SK-N-SH (cell line): ENCODE data around the gene PRKCH. TPM values are rescaled to one million over a fixed set of nuclear protein-coding genes. Genes with fewer than 3 reads are reported as not detected.
A peak's percentile ranks its signal among the peaks of the same experiment; 100 is the strongest.

Experiments
- CTCF ChIA-PET: fragments of 300-600, 350-600 bp; formaldehyde crosslinking; extraction: SDS; loops from one replicate; lab custom pipeline; 2021; lab: Yijun Ruan, JAX
- POLR2A ChIA-PET: fragments of 350-600 bp; sonication (Branson Sonifier 250); formaldehyde crosslinking; extraction: SDS; loops from one replicate; lab custom pipeline; 2020; ENCODE audit warnings: antibody characterized with exemption, inconsistent platforms; lab: Yijun Ruan, JAX
- DNase-seq: peaks from one replicate; pipeline ENCODE4 v3.0.0; 2012
- H2AFZ ChIP-seq: fragments of 200-600 bp; sonication (generic); 2 replicates; pipeline ENCODE4 v1.8.1; 2016; ENCODE audit warnings: antibody characterized with exemption, mild to moderate bottlenecking, low read depth
- H3F3A ChIP-seq: fragments of 200-600 bp; sonication (generic); replicated peaks from 2 replicates; pipeline ENCODE3; 2016; ENCODE audit warnings: antibody characterized with exemption, mild to moderate bottlenecking; ENCODE audit not compliant: insufficient read depth
- H3K27ac ChIP-seq, 2 experiments: fragments of 200-500 bp in 1 of 2; fragments of 200-600 bp in 1 of 2; sonication (Bioruptor generic) in 1 of 2; sonication (generic), shearing (Covaris generic) in 1 of 2; 2 replicates each; pipeline versions ENCODE4 v1.5.1 to v1.6.1; 2014 to 2016; ENCODE audit warnings: low read depth in 2 of 2, inconsistent platforms in 1 of 2, low read length in 1 of 2, mild to moderate bottlenecking in 1 of 2, mixed read lengths in 1 of 2
- H3K27me3 ChIP-seq: fragments of 200-600 bp; sonication (generic), shearing (Covaris generic); 2 replicates; pipeline ENCODE4 v1.6.1; 2016; ENCODE audit warnings: mixed run types; ENCODE audit not compliant: insufficient read depth
- H3K36me3 ChIP-seq, 2 experiments: fragments of 200-500 bp in 1 of 2; fragments of 200-600 bp in 1 of 2; sonication (Bioruptor generic) in 1 of 2; sonication (generic) in 1 of 2; replicated peaks in 1 of 2; 2 replicates each; pipeline versions ENCODE3 to v1.5.1; 2014 to 2016; ENCODE audit warnings: low read length in 1 of 2, mild to moderate bottlenecking in 1 of 2; ENCODE audit not compliant: insufficient read depth in 2 of 2, control insufficient read depth in 1 of 2
- H3K4me1 ChIP-seq, 2 experiments: fragments of 200-500 bp in 1 of 2; fragments of 200-600 bp in 1 of 2; sonication (Bioruptor generic) in 1 of 2; sonication (generic), shearing (Covaris generic) in 1 of 2; 2 replicates each; pipeline versions ENCODE4 v1.5.1 to v1.6.1; 2014 to 2016; ENCODE audit warnings: low read depth in 1 of 2, low read length in 1 of 2, mixed run types in 1 of 2; ENCODE audit not compliant: insufficient read depth in 2 of 2, control insufficient read depth in 1 of 2
- H3K4me2 ChIP-seq: fragments of 200-600 bp; sonication (generic), shearing (Covaris generic); 2 replicates; pipeline ENCODE4 v1.6.1; 2017; ENCODE audit warnings: mixed run types
- H3K4me3 ChIP-seq, 2 experiments: fragments of 200-500 bp in 1 of 2; fragments of 200-600 bp in 1 of 2; sonication (Bioruptor generic) in 1 of 2; sonication (generic), shearing (Covaris generic) in 1 of 2; 2 replicates each; pipeline versions ENCODE4 v1.5.1 to v1.8.1; 2014 to 2016; ENCODE audit warnings: low read depth in 2 of 2, inconsistent platforms in 1 of 2, low read length in 1 of 2, mild to moderate bottlenecking in 1 of 2, mixed read lengths in 1 of 2, moderate library complexity in 1 of 2
- H3K79me2 ChIP-seq: fragments of 200-600 bp; sonication (generic); 2 replicates; pipeline ENCODE4 v1.8.1; 2017; ENCODE audit warnings: mild to moderate bottlenecking; ENCODE audit not compliant: insufficient read depth
- H3K9ac ChIP-seq: fragments of 200-600 bp; sonication (generic); 2 replicates; pipeline ENCODE4 v1.6.1; 2017; ENCODE audit warnings: mixed run types
- H3K9me2 ChIP-seq: fragments of 200-600 bp; sonication (generic); 2 replicates; pipeline ENCODE4 v1.6.1; 2017; ENCODE audit warnings: mixed run types
- H3K9me3 ChIP-seq: fragments of 200-600 bp; sonication (generic); 2 replicates; pipeline ENCODE4 v1.6.1; 2017; ENCODE audit warnings: mixed run types, mild to moderate bottlenecking, moderate library complexity
- H4K20me1 ChIP-seq: fragments of 200-600 bp; sonication (generic); 2 replicates; pipeline ENCODE4 v1.6.1; 2017; ENCODE audit warnings: mild to moderate bottlenecking, mixed run types; ENCODE audit not compliant: insufficient read depth
- CHD2 ChIP-seq: fragments of 150-350 bp; IDR thresholded peaks from 2 replicates; pipeline ENCODE4 v1.6.1; 2018; ENCODE audit warnings: low read length; ENCODE audit not compliant: partially characterized antibody
- CTCF ChIP-seq: fragments of 200-600 bp; sonication (generic); IDR thresholded peaks from 2 replicates; pipeline ENCODE4 v1.6.1; 2017; ENCODE audit warnings: antibody characterized with exemption, mild to moderate bottlenecking, moderate library complexity
- EZH2phosphoT487 ChIP-seq: fragments of 200-600 bp; sonication (generic); IDR thresholded peaks from 2 replicates; pipeline ENCODE4 v1.6.1; 2017; ENCODE audit warnings: low read depth, mixed run types, mild to moderate bottlenecking, antibody characterized with exemption, moderate library complexity, borderline replicate concordance
- FOSL2 ChIP-seq: IDR thresholded peaks from 2 replicates; pipeline ENCODE4 v1.4.0; 2012; ENCODE audit warnings: low read depth, mild to moderate bottlenecking, moderate library complexity, borderline replicate concordance
- FOXJ3 ChIP-seq: sonication (generic); formaldehyde crosslinking; IDR thresholded peaks from 2 replicates; pipeline ENCODE4 v1.5.1; 2020; ENCODE audit warnings: mild to moderate bottlenecking, missing genetic modification reagents
- IRF3 ChIP-seq: fragments of 150-350 bp; IDR thresholded peaks from 2 replicates; pipeline ENCODE4 v1.6.1; 2016; ENCODE audit warnings: mild to moderate bottlenecking, low read depth, low read length
- JUND ChIP-seq: IDR thresholded peaks from 2 replicates; pipeline ENCODE4 v1.4.0; 2012
- MAX ChIP-seq: IDR thresholded peaks from 2 replicates; pipeline ENCODE4 v1.4.0; 2012; ENCODE audit warnings: low read depth
- MXI1 ChIP-seq: IDR thresholded peaks from 2 replicates; pipeline ENCODE4 v1.6.1; 2012; ENCODE audit warnings: mild to moderate bottlenecking, low read depth, low read length, improper control_type of control experiment
- POLR2AphosphoS5 ChIP-seq: IDR thresholded peaks from 2 replicates; pipeline ENCODE4 v1.6.1; 2012; ENCODE audit warnings: low read depth, low read length
- RAD21 ChIP-seq: IDR thresholded peaks from 2 replicates; pipeline ENCODE4 v1.6.1; 2012; ENCODE audit warnings: mild to moderate bottlenecking, low read length
- RCOR1 ChIP-seq: fragments of 150-350 bp; IDR thresholded peaks from 2 replicates; pipeline ENCODE4 v1.6.1; 2017; ENCODE audit warnings: antibody characterized with exemption, low read length
- REST ChIP-seq: IDR thresholded peaks from 2 replicates; pipeline ENCODE4 v1.6.1; 2012; ENCODE audit warnings: mild to moderate bottlenecking, low read depth, low read length, moderate library complexity
- RXRA ChIP-seq: IDR thresholded peaks from 2 replicates; pipeline ENCODE4 v1.4.0; 2012; ENCODE audit warnings: low read depth, mild to moderate bottlenecking, borderline replicate concordance
- TCF12 ChIP-seq: IDR thresholded peaks from 2 replicates; pipeline ENCODE4 v1.4.0; 2012
- USF2 ChIP-seq: fragments of 150-350 bp; IDR thresholded peaks from 2 replicates; pipeline ENCODE4 v1.6.1; 2017; ENCODE audit warnings: antibody characterized with exemption, low read length, low read depth, borderline replicate concordance
- WGBS: methylation state at CpG from one replicate; pipeline ENCODE4 v1.1.6; 2017; ENCODE audit warnings: low lambda C conversion rate; 5-methylcytosine and 5-hydroxymethylcytosine counted together
- polyA plus RNA-seq, 3 experiments: library from polyadenylated mRNA; depleted of rRNA; stranded (reverse); fragments of >200 nt; gene quantifications; 2 replicates each; pipeline ENCODE4 v1.2.3, GENCODE V29; 2012

Gene PRKCH
- polyA plus RNA-seq, 1 of the 3 experiments (the other 2 are of a cell fraction) = 4.2 TPM

GRCh38 chr14:61568572-61569011 lies 247.2 kb downstream of the PRKCH start:
- no peak for DNase-seq
- no peaks in the 10 kb centered on the region for H3K36me3 ChIP-seq
- no peaks in the 10 kb centered on the region for H3K9me2 ChIP-seq
- WGBS = 98% methylated on average over 22 of the region's 34 CpGs
- H3K27ac ChIP-seq = no peak overlapping the region
- H4K20me1 ChIP-seq = no peaks in the 10 kb centered on the region
- H3K9ac ChIP-seq = no peak overlapping the region
- peaks cover 29 to 47% of the 10 kb centered on the region in 2 experiments for H3K4me1 ChIP-seq
- H3F3A ChIP-seq = peaks cover 42% of the 10 kb centered on the region
- no peak overlapping the region for H2AFZ ChIP-seq
- ChIA-PET CTCF (interaction anchor here (1.0 kb wide), 1 partner anchor 106 kb away, joined by 3 read pairs; no protein-coding TSS in a partner anchor), POLR2A (no interaction called here)
- H3K9me3 ChIP-seq = no peaks in the 10 kb centered on the region
- H3K79me2 ChIP-seq = no peaks in the 10 kb centered on the region
- H3K4me3 ChIP-seq = no peak overlapping the region
- H3K4me2 ChIP-seq = no peak overlapping the region
- TF ChIP-seq MXI1 (no peak), RAD21 (no peak), MAX (no peak)
- TF ChIP-seq, all 33 proteins: peak for 0
- no peaks in the 10 kb centered on the region for H3K27me3 ChIP-seq

- no peak overlapping the region for H3K9ac ChIP-seq
- 88% methylated on average over 1 of the region's 1 CpG for WGBS
- H3K4me1 ChIP-seq = peaks cover 28 to 40% of the 10 kb centered on the region in 2 experiments
- H3K9me3 ChIP-seq = no peaks in the 10 kb centered on the region
- CTCF ChIA-PET = interaction anchor here (1.0 kb wide), 1 partner anchor 107 kb away, joined by 3 read pairs; no protein-coding TSS in a partner anchor
- no peaks in the 10 kb centered on the region for H3K36me3 ChIP-seq
- H3K4me3 ChIP-seq = no peak overlapping the region
- H3K79me2 ChIP-seq = no peaks in the 10 kb centered on the region
- no peak overlapping the region for H3K27ac ChIP-seq
- TF ChIP-seq JUND = no peak
- no peak for TF ChIP-seq REST
- TF ChIP-seq RAD21 = no peak
- TF ChIP-seq FOXJ3 (CRISPR knock-in tag) = no peak
- no peak for TF ChIP-seq EZH2phosphoT487
- no peak for TF ChIP-seq CTCF
- TF ChIP-seq POLR2AphosphoS5 = no peak
- no peak for TF ChIP-seq TCF12
- TF ChIP-seq RCOR1 = no peak
- no peak for TF ChIP-seq CHD2
- TF ChIP-seq IRF3 = no peak
- TF ChIP-seq RXRA = no peak
- no peak for TF ChIP-seq FOSL2
- no peak for TF ChIP-seq USF2
- 0 out of 2 replicates have a peak overlapping the region, but pooled peaks have one; percentile 17 for H3K4me2 ChIP-seq
- no peaks in the 10 kb centered on the region for H4K20me1 ChIP-seq
- no peak for DNase-seq
- POLR2A ChIA-PET = no interaction called here
- H3K27me3 ChIP-seq = no peaks in the 10 kb centered on the region
- no peak overlapping the region for H2AFZ ChIP-seq
- H3F3A ChIP-seq = peaks cover 45% of the 10 kb centered on the region
- no peaks in the 10 kb centered on the region for H3K9me2 ChIP-seq
Observed at GRCh38 chr14:61569308-61569707, 247.9 kb downstream of the PRKCH start.
